ENCODE measurements around the gene GLCE.

The GLCE gene

DNA sequence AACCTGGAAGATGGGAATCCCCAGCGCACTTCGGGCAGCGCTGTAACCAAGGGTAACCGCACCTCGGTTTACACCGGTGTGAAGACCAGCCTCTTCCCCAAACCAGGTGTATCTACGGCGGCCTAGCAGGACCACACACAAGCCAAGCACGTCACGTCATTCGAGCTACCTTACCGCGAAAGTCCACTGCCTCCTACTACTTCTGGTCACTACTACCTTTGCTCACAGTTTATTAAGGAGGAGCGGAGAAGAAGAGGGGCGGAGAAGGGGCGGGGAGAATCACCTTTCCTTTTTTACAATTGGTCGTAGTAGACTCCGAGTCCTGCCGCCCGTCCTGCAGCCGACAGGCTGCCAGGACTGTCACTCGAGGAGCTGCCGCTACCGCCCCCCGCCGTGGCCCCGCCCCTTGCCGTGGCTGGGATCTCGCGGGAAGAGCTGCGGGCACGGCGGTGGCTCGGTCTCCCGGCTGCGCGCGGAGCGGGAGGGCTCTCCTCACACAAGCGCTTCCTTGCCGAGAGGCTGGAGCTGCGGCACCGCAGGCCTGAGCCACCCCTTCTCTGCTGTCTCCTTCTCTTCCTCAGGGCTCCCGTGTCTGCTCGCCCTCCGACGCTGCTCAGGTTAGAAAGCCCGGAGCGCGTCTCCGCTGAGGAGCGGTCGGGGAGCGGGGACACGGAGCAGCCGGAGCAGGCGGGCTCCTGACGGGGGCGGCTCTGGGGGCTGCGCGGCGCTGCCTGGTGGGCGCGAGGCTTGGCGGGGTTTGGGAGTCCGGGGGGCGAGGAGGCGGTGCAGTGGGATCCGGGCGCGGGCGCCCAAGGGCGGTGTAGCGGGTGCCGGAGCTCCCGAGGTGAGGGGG, at the start of gene GLCE:
GLCE (plus strand) TSS at position 495 of the 853 bp plus-strand sequence. CDS start 95,172 bp downstream, outside the sequence.
- DNase-seq (ENCODE audit: low read depth) = peak; percentile 86

DNA sequence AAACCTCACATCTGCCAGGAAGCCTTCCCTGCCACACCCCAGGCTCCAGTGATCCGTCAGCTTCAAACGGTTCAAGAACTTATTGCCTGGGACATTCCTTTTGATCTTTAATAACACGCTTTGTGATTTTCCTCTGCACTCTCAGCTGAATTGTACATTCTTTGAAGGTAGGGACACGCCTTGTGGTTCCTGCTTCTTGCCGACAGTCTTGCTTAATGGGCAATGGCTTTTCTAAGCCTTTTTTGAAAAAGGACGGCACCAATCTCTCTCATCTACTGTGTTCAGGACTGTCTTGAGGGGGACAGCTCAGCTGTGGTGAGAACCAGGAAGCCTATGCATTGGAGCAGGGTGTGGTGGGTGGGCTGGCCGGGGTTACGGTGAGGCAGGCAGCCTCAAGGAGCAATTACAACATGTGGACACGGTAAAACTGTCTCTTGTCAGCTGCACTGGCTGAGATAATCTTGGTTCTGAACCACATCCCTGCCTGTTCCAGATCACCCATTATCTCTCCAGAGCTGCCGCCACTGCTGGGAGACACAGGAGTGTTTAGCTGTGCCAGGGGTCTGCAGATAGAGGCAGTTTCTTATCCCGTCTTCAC, 46.0 kb upstream of the GLCE start:
- DNase-seq (ENCODE audit: low read depth) = no peak

DNA sequence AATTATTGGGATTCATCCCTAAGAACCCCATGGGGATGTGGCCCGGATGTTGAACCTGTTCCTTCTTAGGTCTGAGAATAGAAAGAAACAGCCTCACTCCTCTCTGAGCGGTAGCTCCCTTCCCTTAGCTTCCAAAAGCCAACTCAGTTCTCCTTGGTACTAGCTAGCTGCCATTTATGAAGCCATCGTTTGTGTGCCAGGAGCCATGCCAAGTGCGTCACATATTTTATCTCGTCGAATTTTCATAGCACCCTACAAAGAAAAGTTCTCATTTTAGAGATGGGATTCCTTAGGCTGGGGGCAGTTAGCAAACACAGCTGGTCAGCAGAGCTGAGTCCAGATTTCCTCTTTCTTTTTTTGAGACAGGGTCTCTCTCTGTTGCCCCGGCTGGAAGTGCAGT, 45.4 kb upstream of the GLCE start:
- no peak for DNase-seq (ENCODE audit: low read depth)

DNA sequence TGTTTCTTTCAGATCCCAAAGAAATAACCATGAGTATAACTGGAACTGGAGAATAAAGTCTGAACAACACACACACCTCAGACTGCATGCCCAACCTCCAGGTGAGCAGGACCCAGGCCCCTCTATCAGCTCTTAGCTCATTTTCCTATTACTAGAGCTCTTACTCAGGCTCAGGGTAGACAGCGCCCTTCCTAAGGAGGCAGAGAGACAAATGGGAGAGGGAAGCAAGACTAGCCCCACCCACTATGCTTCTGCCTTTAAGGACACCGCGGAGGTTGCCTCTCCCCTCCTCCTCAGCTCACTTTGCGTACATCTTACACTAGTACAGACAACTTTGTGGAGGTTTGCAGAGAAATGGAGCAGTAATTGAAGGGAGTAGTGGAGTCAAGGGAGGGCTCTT, 44.0 kb upstream of the GLCE start:
- no peak for DNase-seq (ENCODE audit: low read depth)

DNA sequence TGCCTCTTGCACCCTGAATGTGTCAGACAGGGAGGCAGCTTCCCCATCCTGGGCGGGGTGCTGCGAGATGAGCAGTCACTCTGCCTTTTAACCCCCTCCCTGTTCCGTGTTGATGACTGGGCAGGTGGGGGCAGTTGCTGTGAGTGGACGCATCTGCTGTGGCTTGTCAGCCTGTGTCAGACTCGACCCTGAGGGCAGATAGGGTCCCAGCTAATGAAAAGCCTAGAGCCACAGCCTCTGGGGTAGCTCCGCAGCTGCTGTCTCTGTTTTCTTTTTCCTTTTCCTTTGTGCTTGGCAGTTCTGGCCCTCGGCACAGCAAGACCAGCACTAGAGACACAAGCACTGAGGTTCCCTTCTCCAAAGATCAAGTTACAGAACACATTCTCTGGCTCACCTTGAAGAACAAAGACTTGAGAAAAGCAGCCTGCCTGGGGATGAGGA, 43.0 kb upstream of the GLCE start:
- DNase-seq (ENCODE audit: low read depth) = no peak

DNA sequence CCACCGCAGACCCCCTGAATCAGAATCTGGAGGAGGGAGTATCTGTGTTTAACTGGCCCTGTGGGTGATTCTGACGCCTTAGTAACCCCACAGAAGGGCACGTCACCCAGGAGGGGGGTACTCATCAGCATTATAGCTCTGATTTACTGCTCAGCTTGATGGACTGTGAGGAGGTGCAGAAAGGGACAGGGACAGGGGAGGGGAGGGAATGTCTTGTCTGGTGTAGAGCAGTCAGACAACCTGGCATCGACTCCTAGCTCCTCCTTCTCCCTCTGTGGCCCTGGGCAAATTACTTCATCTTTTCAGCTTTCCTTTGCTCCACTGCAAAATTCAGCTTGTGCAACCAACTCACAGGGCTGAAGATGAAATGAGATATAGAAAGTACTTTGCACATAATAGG, 42.3 kb upstream of the GLCE start:
- no peak for DNase-seq (ENCODE audit: low read depth)

DNA sequence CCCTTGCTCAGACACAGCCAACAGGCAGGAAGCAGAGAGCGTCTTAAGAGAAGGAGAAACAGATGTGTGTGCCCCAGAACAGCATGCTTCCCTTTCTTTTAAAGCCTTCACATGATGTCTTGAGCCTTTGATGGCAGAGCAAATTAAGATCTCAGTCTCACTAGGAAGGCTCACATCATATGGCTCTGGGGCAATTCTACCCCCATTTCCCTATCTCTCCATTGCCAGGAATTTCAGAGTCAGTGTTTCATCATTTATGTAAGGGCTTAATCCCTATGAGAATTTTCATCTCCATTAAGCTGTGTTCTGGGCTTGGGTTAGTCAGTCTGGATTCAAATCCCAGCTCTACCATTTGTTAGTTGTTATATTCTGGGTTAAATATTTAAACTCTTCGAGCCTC, 41.4 kb upstream of the GLCE start:
- no peak for DNase-seq (ENCODE audit: low read depth)

DNA sequence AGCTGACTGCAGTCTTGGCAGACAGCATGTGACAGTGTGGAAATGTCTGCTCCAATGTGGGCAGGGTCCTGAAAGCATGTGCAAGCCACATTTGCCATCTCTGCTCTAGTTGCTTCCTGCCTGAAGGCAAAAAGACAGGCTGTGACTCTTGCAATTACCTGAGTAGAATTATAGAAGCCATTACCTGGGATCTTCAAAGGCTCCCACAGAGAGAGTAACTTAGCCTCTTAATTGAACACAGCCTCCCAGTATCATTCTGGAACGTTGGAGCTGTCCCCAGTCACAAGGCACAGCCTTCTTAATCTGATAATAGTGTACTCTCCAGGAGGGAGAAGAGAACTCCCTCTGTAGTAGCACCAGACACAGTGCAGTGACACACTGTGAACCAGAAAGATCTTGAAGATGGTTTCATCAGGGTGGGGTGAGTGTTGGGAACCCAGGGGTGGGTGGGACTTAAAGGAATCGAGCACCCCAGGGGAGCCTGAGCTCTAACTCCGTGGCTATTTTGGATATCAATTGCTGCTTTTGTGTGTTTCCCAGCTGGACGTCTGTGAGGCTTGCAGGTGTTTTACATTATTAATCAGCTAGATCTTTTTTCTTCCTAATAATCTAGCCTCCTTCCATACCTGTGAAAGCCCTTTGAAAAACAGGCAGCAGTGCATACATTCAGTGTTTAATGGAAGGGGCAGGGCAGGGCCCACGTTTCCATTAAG, 40.6 kb upstream of the GLCE start:
- no peak for DNase-seq (ENCODE audit: low read depth)

DNA sequence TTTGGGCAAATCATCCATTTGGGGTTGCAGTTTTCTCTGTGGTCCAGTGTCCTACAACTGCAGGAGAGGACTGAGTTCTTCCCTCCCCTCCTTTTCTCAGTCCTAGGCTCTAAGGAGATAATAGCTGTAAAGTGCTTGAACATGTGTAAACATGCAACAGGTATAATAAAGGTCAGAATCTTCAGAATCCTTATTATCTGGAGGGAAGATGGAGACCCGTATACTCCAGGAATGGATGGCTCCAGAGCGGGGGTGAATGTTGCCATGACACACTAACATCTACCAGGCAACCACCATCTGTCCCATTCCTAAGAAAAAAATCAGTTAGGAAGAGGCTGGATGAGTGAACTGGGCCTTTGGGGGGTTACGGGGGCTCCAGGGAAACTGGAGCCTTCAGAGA, 39.7 kb upstream of the GLCE start:
- DNase-seq (ENCODE audit: low read depth) = no peak

DNA sequence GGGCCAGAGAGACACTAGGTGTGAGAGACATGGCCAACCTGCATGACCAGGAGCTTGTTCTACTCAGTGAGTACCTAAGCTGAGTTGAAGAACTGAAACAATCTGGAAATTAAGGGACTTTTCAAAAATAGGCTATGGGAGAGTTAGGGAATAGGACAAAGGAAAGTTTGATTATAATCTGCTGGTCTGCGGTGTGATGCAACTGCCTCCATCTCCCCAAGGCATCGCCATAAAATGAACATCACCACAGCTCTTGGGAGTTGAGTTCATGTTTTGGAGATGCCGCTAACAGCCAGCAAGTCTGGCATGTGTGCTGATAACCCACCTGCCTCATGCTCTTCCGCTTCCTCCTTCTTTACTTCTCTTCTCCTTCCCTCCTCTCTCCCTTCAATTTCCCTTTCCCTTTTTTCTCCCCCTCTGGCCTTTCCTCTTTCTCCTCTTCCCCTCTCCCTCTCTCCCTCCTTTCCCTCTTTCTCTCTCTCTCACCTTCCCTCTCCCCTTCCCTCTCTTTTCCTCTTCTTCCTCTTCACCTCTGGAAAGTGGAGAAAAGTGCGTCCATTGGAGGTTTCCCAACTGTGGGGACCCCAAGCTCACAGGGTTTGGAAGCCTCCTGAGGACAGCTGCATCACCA, 39.1 kb upstream of the GLCE start:
- DNase-seq (ENCODE audit: low read depth) = no peak

DNA sequence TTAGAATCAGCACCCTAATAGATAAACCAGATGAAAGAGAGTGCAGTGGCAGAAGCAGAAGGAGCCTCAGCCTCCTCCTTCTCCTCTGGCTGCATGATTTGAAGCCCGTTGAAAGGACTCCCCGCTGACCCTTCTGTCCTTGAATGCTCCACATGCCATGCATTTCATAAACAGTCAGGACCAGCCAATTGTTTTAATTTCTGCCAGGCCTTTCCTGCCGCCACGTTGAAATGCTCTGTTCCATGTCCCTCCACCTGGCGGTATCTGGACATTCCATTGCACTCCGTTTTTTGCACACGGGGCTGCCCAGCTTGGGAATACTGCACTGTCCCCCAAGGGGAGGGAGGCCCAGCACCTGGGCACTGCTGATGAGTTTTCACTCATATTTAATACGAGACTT, 35.2 kb upstream of the GLCE start:
- DNase-seq (ENCODE audit: low read depth) = no peak

DNA sequence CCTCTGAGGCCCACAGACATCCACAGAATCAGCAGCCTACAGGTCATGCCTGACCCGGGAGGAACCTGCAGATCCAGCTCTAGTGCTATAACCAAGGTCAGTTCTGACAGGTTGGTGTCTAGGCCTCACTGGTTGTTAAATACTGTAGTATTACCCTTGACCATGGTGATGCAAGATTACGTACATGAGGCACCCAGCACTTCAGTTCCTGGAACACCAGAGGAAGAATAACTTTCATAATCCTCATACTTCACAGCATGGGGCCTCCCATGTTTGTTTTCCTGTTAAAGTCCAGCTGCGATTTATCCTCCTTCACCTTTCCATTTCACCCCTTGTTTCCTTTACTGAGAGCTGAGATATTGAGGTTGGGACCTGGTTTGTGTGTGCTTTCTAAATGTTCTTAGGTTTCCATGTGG, 34.4 kb upstream of the GLCE start:
- no peak for DNase-seq (ENCODE audit: low read depth)

DNA sequence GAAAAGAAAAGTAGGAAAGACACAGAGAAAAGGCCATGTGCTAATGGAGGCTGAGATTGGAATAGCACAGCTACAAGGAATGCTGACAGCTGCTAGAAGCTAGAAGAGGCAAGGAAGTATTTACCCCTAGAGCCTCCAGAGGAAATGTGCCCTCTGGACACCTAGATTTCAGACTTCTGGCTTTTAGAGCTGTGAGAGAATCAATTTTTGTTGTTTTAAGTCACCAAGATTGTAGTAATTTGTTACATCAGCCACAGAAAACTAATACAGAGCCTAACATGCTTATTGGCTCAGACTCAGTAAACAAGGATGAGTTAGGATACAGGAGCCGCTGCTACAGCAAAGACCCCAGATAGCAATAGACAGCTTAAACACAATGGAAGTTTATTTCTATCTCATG, 33.1 kb upstream of the GLCE start:
- no peak for DNase-seq (ENCODE audit: low read depth)

DNA sequence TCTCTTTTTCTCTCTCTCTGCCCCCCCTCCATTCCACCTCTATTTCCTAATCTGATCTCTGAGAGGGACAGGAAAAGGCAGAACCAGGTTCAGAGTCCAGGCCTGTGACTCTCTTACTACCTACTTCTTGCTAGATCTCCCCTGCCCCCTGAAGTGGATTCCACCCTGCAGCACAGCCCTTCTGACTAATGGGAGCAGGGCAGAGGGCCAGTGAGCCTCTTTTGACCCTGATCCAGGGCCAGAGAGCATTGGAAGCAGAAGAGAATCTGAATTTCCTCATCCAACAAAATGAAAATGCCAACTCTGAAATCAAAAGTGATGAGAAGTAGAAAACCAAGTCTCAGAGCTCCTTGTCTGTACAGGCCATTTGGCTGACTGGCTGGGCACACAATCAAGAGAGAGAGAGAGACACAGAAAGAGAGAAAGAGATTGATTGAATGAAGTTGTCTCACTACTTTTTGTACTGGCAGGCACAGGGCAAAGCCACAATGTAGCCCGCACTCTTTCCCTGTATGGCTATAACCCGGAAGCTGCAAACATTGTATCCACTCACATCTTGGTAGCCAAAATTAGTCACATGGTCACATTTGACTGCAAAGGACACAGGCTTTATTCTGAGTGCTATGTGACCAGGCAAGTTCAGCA, 31.6 kb upstream of the GLCE start:
- no peak for DNase-seq (ENCODE audit: low read depth)

DNA sequence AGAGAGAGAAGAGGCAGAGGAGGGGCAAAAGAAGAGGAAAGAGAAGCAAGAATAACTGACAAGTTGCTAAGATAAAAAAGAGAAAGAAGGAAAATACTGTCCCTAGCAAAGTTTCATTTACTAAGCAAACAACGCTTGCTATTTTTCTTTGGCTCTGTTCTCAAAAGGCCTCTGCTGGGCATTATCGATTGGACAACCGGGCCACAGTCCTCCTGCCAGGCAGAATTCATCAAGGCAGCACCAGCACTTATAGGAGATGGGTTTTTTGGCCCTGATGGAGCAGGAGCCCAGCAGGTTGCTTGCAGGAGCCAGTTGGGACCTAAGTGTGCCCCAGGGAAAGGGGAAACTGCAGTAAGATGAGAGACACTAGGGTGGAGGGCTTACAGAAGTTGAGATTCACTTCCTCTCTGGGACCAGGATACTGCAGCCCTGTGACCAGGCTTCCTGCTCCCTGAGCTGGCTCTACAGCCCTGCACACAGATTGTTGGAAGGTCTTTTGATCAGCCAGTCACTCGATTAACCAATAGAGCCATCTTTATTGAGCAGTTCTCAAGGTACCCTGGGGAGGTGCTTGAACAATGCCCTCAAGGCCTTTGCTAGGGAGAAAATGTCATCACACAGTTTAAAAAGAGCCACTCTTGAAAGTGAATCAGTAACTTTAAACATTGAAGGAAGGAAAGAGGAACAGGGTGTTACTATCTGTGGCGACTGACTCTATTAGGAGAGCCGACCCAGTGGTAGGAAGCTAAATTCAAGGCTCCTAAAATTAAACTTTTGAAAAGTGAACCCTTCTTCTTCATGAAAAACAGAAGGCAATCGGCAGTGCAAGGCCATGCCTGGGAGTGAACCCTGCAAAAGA, 28.8 kb upstream of the GLCE start:
- no peak for DNase-seq (ENCODE audit: low read depth)

DNA sequence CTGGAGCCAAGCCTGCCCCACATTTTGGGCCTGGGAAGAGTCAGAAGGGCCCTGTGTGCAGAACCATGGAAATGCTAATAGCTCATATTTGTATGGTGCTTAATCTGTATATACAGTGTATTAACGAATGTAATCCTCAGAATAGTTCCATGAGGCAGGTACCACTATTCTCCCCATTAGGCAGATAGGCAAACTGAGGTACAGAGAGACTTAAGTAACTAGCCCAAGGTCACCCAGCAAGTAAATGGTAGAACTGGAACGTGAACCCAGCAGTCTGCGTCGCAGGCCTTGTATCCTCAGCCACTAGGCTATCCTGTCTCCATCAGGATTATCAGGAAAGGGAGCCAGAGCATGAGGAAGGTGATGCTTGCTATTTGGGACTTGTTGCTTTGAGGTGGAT, 28.0 kb upstream of the GLCE start:
- no peak for DNase-seq (ENCODE audit: low read depth)

DNA sequence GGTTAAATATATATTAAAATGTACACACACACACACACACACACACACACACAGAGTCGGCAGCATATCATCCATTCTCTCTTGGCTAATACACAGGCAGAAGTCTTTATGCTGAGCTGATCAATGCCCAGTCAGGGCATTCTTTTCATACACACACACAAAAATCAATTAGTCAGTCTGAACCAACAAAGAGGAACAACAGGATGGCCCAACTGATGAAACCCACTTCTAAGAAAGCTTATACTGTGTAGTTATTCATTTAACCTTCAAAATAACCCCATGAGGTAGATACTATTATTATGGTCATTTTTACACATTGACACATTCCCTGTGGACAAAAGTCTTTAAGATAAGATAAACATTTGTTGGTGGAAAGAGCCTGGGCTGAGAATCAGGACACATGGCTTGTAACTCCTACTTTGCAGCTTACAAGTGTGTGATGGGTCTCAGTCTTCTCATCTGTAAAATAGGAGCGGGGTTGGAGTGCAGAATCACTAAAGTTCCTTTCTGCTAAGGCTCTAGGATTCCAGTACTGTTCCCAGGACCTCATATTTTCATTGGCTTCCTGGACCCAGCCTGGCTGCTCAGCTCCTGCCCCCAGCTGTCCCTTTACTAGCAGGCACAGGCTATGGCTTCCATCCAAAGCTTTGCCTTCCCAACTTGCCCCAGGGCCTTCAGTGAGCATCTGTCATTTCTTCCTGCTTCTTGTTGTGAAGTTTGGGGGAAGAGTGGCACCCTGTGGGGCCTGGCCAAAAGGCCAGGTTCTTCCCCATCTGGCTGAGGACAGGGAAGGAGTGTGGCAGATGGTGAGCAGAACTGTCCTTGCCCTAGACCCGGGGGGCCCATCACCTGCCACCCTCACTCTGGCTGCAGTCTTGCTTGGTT, 27.2 kb upstream of the GLCE start:
- no peak for DNase-seq (ENCODE audit: low read depth)

DNA sequence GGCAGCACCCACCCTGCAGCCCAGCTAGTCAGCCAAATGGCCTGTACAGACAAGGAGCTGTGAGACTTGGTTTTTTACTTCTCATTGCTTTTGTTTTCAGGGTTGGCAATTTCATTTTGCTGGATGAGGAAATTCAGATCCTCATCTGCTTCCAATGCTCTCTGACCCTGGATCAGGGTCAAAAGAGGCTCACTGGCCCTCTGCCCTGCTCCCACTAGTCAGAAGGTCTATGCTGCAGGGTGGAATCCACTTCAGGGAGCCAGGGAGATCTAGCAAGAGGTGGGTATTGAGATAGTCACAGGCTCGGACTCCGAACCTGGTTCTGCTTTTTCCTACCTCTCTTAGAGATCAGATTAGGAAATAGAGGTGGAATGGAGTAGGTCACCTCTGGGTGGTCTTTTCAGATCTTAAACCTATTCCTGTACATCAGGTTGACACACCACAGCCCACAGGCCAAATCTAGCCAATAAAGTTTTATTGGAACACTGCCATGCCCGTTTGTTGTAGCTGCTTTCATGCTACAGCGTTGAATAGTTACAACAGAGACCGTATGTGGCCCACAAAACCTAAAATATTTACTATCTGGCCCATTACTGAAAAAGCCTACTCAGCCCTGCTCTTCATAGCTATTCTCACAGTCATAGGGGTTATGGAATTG, 26.4 kb upstream of the GLCE start:
- DNase-seq (ENCODE audit: low read depth) = no peak

DNA sequence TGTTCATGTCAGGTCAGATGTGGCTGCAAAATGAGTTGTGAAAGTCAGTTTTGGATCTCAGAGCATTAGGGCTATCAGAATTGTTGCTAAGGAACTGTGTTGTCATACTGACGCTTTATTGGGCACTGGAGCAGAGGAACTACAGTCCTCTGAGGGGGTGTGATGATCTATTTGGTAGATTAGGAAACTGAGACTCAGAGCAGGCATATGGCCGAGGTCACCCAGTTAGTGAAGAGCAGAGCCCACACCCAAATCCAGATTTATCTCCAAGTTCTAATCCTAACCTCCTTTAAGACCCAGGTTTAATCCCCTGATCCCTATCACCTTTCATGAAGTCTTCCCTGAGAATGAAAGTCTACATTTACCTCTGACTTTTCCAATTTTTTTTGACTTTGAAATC, 25.6 kb upstream of the GLCE start:
- no peak for DNase-seq (ENCODE audit: low read depth)

DNA sequence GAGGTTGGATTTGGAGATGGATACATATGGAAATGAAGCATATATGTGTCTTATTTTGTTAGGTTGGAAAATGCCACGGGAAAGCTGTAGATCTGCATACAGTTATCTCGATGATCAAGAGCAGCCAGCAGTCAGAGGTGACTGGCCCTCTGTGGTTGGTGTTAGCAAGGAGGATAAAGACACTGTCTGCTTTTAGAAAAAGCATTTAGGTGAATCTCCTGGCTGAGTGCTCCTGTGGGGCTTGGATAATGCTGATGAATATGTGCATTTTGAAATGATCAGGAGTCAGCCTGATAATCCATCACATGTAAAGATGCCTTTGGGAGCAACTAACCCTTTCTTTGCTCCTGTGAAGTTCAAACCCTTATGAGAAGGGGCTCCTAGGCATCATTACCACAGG, 24.9 kb upstream of the GLCE start:
- no peak for DNase-seq (ENCODE audit: low read depth)
